ENCODE measurements around the gene NFKB2.

DNA sequence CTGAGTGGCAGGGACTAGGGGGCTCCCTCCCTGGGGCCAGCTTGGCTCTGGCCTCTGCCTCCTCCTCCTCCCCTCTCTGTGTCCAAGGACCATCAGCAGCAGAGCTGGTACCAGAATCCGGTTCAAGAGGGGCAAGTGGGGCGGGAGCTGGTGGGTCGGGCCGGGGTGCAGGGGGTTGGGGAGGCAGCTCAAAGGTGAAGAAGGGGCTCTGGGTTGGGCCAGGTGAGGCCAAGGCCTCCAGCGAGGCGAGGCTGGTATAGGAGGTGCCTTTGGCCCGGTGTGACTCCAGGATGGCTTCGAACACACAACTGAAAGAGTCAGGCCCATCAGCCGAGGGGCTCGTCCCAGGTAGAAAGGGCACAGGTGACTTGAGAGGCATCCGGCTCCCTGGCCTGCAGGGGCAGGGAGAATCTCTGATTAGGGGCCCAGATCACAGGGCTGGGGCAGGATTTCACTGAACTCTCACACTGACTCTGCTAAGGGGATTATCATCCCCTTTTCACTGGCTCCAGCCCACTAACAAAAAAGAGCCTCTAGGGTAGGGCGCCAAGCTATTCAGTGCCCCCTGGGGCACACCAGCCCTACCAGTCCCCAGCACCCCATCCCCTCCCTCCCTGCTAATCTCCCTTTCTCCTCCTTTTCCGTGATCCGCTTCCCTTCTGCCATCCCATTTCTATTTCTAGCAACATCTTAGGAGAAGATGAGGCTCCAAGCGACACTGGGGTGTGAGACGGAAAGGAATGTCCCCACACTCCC lies 18.5 kb downstream of the NFKB2 start:
- no peak for TF ChIP-seq POLR2A (IDR thresholded peaks at IDR 0.05)
- no peak for TF ChIP-seq POLR2AphosphoS5 (IDR thresholded peaks at IDR 0.05)
- TF ChIP-seq, protein P1, sequence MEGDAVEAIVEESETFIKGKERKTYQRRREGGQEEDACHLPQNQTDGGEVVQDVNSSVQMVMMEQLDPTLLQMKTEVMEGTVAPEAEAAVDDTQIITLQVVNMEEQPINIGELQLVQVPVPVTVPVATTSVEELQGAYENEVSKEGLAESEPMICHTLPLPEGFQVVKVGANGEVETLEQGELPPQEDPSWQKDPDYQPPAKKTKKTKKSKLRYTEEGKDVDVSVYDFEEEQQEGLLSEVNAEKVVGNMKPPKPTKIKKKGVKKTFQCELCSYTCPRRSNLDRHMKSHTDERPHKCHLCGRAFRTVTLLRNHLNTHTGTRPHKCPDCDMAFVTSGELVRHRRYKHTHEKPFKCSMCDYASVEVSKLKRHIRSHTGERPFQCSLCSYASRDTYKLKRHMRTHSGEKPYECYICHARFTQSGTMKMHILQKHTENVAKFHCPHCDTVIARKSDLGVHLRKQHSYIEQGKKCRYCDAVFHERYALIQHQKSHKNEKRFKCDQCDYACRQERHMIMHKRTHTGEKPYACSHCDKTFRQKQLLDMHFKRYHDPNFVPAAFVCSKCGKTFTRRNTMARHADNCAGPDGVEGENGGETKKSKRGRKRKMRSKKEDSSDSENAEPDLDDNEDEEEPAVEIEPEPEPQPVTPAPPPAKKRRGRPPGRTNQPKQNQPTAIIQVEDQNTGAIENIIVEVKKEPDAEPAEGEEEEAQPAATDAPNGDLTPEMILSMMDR (IDR thresholded peaks at IDR 0.05): no peak
